Measurements from ENCODE around the gene TBCD.

TBCD gene

DNA sequence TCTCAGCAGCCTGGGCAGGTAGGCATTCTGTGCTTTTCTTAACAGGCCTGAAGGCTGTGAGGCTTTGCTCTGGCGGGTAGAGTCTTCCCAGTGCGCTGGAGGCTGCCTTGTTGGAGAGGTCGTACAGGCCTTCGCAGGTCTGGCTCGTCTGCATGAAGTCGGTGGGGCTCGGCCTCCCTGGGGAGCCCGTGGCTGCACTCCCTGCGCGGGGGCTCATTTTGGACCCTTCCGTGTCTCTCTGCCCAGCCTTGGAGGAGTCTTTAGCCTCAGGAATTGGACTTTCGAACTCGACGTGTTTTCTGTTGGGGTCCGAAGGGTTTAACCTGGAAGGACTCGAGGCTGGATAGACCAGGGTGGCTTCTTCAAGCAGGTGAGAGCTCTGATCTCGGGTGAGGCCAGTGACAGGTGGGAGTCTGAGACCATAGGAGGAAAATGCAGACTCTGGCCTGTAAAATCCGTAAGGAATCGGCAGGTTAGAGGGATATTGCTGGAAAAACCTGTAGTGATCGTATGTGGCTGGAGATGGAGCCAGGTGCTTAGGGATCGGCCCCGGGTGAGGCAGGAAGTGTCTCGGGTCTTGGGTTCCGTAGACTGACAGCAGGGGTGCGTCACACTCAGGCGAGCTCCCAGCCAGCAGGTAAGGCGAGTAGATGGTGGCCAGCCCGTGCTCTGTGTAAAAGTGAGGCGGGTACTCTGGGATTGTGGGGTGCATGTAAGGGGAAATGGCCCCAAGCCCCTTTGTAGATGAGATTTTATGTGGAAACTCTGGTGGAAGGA, 79.4 kb downstream of the TBCD start:
- DNase-seq (ENCODE audit: low read depth in 3 of 3): no peak

DNA sequence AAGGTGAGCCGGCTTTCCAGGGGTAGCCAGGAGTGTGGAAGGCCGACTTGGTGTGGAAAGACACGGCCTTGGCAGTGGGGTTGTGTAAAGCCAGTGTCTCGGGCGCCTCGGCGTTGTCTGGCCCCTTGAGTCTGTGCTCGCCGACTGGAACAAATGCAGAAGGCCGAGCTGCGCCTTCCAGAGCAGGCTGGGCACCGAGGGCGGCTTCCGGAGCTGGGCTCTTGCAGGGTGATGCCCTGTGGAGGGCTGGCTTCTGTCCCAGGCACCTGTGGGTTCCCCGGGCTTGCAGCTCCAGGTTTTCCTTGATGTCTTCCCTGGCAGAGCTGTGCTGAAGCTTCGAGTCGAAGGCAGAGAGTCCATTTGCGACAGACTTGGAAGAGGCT, 79.9 kb downstream of the TBCD start:
- DNase-seq (ENCODE audit: low read depth in 3 of 3): no peak

DNA sequence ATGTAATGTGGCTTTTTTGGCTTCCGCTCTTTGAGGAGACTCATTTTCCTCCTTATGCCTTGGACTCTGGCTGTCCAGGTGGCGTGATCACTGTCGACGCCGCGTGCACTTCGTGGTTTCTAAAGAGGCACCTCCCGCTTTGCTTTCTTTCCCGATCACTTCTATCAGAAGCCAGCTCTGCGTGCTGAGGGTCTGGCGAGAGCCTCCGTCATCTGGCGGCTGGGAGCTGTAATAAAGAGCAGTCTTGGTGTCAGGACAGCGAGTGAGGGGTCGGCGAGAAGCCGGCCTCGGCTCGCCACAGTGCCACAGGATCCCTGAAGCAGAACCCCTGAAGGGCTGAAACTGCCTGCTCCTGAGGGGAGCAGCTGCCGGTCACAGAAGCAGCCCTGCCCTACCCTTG, 80.5 kb downstream of the TBCD start:
- DNase-seq (ENCODE audit: low read depth in 3 of 3): no peak

DNA sequence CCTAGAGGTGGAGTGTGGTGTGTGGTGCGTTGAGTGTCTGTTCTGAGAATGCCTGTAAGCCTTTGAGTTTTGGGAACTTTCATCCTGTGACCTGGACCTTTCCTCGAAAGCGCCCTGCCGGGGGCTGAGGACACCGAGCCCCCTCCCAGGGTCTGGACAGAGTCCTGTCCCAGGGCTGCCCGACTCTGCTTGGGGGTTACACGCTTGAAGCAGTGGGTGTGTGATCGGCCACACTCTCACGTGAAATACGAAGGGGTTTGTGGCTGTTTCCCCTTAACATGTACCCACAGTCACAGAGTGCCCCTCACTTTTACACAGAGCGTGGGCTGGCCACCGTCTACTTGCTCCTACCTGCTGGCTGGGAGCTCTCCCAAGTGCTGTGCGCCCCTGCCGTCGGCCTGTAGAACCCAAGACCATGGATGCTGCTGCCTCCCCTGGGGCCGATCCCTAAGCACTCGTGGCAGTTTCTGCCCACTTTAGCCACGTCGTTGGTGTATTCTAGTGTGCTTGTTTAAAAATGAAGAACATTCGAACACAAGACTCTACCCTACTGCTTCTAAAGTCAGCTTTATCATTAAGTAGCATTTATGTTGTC, 81.1 kb downstream of the TBCD start:
- no peak for DNase-seq (ENCODE audit: low read depth in 3 of 3)

DNA sequence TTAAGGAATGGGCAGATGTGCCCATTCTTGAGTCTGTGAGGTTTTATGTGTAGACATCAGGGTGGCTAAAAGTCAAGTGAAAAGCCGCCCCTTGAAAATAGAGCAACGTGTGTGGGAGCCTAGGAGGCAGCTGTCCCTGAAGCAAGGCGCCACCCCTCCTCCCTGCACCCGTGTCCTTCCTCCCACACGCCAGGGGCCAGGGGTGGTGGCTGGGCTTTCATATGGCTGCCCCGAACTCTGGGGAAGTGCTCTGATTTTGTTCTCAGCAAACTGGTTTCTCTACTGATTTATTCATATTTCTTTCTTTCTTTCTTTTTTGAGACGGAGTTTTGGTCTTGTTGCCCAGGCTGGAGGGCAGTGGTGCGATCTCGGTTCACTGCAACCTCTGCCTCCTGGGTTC, 83.3 kb downstream of the TBCD start:
- no peak for DNase-seq (ENCODE audit: low read depth in 3 of 3)

DNA sequence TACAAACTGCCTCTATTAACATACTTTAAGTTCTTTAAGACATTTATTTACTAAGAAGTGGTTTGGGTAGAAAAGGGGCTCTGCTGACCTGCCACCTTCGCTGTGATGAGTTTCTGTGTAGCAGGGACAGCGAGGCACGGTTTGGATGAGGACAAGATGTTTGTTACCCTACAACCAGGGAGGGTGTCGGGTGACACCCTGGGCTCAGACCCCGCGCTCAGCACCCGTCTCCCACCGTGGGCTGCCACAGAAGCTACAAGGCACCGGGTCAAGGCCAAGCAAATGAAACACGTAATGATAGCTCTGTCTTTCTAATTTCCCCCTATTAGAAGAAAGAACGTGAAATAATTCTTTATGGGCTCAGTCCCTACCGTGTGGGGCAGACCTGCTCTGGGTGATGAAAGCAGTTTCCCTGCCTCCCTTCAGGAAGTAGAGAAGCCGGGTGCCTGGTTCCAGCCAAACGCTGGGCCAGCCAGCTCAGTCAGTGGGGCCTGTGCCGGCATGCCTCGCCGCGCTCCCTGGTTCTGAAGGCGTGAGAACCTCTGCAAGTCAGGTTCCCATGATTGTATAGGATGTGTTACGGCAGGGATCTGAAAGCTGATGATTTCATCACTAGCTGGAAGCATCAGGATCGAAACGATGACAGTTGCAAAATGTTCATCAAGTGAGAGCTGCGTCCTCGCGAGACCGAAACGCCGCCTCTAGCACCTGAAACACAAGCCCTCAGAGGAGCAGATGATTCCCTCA, 84.1 kb downstream of the TBCD start:
- DNase-seq (ENCODE audit: low read depth in 3 of 3): no peak

DNA sequence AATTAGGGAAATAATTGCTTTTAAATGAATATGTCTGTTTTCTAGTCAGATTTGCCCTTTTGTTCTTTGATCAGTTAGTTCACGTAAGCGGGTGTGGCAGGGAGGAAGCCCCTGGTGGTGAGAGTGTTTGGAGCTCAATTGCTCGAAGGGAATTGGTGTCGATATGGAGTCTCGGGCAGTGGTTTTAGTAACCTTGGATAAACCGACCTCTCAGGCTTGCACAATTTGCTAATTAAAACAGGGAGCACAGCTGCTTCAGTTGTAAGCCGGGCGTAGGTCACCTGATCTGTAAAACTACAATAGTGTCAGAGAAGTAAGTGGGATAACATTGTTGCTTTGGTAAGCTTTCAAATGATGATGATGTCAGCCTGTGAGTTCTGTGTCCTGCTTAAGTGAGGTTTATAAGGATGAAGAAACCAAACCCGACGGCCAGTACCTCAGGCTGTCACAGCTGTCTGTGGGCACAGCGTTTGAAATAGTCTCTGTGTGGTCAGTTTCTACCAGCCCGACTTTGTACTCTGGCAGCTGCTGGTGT, 85.0 kb downstream of the TBCD start:
- DNase-seq (ENCODE audit: low read depth in 3 of 3): no peak

DNA sequence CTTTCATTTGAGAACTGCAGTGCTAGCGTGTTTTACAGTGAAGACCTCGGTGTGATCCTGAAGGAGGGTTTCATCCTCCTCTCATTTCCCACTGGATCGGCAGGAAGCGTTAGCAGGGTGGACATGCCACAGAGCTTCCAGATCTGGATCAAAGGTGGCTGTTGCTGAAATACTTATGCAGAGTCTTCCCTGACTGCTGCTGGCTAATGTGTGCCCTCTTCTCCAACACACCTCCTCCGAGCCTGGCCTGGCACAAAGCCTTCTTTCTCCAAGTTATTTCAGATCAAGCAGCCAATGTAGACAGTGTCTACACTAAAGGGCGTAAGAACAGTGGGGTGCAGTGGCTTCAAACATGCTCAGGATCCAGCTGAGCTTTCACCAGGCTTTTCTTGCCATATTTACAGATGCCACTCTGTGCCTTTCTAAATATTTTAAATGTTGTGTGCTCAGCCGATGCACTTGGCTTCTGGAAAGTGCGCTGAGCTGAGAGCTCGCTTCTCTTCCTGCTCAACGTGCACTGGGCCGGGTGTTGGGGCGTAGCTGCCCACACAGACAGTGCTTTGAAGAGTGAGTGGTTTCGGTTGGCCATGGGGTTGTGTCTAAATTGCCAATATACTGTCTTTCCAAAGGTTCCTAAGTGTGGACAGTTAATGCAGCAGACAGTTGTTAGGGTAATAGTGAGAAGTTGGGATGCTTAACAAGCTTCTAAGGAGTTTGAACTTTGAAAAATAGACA, 85.9 kb downstream of the TBCD start:
- no peak for DNase-seq (ENCODE audit: low read depth in 3 of 3)

DNA sequence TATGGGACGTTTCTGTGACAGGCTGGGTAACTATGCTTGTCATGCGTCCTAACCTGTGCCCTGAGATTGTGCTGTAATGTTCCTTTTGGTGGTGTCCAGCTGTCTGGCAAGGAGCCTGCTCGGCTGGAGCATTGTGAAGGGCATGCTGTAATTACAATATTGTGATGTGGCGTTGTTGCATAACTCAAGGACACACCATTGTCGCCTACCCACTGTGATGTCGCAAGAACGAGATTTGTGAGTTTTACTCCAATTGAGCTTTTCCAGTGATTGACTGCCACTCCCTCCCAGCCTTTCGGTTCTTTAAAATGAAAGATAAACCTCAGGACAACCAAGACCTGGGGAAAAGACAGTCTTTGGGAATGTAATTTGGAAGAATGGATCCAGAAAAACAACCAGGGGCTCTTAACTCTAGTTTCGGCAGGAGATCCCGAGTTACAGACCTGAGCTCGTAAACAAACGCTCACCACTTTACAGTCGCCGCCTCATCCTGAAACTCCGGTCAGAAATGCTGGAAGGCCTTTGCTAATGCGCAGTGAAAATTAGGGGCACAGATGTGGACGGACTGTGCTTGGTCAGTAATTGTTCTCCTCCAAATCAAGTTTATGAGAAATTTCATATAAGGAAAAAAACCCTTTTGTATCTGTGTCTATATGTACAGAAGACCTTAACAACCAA, 86.7 kb downstream of the TBCD start:
- DNase-seq (ENCODE audit: low read depth in 3 of 3): no peak

DNA sequence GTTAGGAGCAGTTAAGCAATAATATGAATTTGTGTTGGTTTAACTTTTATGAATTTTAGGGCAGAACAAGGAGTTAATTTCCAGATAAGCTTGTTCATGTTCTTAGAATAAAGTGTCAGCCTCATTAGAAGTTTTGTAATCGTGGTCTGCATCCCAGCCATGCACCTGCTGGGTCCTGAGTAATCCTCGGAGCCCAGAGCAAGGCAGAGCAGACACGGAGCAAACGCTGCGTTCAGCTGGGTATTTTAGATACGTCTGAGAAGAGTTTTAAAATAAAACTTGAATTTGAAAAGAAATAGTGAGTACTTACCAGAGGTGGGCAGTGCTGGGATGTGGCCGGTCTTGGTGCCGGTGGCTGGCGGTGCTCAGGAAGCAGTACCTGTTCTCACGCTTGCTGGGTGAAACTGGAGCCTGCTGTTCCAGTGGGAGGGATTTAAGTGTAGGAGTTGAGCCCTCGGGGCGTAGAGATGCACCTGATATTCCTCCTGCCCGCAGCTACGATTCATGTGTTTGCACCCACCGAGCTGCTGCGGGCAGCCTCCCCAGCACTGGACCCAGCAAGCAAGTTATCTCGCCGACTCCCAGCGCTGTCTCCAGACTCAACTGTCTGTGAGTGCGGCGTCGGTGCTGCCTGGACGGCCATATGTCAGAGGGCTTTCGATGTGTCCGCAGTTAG, 87.9 kb downstream of the TBCD start, which contains the start of gene ZNF750:
Gene ZNF750, minus strand, starts transcription at position 406 of the 676 bp plus-strand sequence. CDS start 7,568 bp downstream, outside the sequence.
- no peak for DNase-seq (ENCODE audit: low read depth in 3 of 3)

DNA sequence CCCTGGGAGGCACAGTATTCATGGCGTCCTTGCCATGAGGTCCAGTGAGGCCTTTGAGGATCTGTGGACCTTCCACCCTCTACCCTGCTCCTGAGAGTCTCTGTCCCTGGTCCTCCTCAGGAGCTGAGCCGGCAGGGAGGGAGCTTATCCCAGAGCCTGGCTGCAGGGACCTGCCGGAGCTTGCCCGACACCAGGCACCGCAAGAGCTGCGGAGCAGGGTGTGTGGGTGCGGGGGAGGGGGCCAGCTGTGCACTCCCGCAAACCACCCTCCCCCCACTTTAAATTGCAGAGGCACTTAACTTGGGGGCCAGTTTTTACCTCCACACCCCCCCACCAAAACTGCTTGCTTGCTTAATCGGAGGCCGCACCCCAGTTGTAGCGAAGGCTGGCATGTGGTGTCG, 88.6 kb downstream of the TBCD start:
- no peak for DNase-seq (ENCODE audit: low read depth in 3 of 3)

DNA sequence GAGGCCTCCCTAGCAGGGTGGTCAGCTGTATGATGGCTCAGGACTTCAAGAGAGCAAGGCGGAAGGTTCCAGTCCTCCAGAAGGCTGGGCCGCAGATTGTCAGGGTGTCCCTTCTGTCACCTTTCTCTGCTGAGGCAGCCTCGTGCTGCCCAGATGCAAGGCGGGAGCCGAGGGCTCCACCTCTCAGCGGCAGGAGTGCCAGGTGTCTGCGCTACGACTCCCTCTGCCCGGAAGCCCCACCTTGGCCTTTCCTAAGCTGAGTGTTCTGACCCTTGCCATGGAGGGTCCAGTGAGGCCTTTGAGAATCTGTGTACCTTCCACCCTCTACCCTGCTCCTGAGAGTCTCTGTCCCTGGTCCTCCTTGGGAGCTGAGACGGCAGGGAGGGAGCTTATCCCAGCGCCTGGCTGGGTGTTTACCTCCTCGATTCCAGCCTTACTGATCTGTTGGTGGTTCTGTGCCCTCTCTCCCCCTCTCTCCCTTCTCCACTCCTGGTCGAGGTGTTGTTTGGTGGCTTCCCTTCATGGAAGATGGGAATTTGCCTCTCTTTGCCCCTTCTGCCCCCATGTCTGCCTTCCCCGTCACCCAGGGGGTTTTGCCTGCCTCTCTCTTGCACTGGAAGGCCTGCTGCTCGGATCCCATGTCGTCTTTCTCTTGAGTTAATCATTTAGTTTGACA, 90.2 kb downstream of the TBCD start:
- DNase-seq (ENCODE audit: low read depth in 3 of 3): no peak

DNA sequence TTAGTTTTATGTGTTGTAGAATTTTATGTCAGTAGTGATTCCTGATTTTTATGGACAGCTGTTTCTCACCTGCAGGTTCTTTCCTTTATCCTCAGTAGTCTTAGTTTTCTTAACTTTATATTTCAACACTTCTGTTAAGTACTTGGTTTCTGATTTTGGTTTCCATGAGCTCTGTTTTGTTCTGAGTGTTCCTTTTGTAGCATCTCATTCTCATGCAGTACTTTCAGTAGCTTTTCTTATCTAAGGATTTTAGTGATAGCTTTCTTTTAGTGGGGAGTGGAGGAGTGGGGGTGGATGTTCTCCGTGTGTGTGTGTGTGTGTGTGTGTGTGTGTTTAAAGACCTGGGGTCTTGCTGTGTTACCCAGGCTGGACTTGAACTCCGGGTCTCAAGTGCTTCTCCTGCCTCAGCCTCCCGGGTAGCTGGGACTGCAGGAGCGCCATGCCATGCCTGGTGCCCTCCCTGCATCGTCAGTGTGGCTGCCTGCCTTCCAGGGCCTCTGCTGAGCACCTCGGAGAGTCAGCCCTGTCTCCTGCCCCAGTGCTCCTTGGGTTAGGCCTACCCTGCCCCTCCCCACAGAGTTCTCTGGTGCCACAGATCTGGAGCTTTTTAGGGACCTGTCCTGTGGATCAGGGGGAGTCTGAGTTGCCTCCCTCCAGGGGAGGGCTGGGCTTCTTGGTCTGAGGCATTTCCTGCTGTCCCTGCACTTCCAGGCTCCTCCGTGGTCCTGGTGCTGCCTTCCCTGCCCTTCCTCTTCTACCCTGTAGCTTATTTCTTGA, 92.2 kb downstream of the TBCD start:
- DNase-seq (ENCODE audit: low read depth in 3 of 3): no peak

DNA sequence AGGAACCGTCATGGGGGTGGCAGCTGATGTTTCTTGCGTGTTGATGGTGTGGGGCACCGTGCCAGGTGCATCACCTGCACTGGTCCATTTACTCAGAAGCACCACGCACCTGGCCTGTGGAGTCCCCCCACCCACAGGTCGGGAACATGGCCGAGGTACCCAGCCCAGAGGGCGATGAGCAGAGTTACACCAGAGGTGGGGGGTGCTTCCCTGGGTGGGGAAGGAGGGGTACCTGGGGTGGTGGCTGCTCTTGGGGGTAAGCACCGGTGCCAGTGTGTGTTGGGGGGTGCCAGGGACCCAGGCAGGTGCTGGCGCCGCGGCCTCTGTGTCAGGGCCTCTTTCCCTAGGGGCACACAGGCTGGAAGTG, 92.9 kb downstream of the TBCD start:
- DNase-seq (ENCODE audit: low read depth in 3 of 3): no peak

DNA sequence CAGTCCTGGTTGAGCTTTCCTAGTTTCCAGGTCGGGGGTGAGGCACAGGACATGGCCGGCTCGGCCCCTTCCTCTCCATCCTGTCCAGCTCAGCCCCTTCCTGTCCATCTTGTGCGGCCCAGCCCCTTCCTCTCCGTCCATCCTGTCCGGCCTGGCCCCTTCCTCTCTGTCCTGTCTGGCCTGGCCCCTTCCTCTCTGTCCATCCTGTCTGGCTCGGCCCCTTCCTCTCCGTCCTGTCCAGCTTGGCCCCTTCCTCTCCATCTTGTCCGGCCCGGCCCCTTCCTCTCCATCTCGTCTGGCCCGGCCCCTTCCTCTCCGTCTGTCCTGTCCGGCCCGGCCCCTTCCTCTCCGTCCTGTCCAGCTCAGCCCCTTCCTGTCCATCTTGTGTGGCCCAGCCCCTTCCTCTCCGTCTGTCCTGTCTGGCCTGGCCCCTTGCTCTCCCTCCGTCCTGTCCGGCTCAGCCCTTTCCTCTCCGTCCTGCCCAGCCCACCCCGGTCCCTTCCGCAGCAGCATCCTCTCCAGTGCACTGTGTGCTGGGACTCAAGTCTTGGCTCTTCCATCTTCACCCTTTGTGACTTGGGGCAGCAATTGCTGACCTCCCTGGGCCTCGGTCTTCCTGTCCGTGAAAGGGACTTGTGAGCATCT, 93.4 kb downstream of the TBCD start:
- DNase-seq (ENCODE audit: low read depth in 3 of 3): no peak

DNA sequence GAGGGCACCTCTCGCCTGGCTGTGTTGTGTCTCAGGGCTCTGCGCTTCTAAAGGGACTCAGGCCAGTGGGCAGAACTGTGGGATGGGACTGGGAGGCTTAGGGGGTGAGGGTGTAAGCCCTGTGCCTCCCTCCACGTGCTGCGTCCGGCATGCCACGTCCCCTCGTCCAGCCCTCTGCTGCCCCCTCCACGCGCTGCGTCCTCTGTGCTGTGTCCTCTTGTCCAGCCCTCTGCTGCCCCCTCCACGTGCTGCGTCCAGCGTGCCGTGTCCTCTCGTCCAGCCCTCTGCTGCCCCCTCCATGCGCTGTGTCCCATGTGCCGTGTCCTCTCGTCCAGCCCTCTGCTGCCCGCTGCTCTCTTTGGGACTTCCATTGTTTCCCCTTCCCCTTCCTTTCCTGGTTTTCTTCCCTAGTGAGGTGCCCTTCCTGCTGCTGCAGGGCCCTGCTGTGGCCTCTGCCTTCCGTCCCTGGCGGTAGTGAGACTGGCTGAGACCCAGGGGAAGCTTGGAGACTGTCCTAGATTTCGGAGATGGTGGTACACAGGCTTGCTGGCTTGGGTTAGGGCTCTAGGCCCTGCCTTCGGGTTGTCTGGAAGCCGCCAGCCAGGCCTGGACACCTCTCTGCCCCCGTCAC, 94.3 kb downstream of the TBCD start:
- no peak for DNase-seq (ENCODE audit: low read depth in 3 of 3)

DNA sequence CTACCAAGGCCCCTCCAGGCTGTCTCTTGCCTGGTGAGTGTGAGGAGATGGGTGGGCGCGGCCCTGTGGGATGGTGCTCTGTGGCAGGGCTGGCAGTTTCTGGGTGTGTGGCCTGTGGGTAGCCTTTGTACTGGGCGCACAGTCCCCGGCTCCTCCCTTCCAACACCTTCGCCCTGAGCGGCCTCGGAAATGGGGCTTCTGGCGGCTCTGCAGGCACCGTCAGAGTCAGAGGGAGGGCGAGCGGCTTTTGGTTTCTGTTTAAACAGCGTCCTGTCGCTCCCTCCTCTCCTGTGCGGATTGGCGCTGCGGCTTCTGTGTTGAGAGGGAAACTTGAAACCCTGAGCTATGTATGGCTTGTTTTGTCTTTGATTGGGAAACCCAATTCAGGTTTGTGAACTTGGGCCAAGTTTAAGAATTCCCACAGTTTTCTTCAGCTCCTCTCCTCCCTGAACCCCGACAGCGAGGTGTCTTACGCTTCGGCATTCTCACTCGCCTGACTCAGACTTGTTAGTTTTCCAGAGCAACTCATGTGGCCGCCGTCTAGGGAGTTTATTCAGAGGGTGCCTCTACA, 96.2 kb downstream of the TBCD start:
- DNase-seq (ENCODE audit: low read depth in 3 of 3): no peak
